ENCODE measurements around the gene E2F2.

Gene E2F2

DNA sequence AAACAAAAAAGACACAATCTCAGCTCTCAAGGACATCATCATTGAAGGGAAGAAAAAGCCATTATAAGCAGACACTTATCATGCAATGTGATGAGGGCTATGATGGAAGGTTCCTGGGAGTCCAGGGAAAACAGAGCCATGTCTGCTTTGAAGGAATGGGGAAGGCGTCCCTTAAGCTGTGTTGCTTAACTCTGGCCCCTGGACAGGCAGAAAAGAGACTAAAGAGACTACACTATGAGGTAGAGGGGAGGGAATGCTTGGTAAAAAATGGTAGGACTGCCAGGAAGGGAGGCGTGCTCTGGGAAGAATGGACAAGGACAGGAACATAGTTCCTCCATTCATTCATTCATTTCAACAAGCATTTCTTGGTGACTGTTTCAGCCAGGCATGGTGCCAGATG, 68.3 kb downstream of the E2F2 start:
- DNase-seq (ENCODE audit: low read depth in 2 of 2): no peak

DNA sequence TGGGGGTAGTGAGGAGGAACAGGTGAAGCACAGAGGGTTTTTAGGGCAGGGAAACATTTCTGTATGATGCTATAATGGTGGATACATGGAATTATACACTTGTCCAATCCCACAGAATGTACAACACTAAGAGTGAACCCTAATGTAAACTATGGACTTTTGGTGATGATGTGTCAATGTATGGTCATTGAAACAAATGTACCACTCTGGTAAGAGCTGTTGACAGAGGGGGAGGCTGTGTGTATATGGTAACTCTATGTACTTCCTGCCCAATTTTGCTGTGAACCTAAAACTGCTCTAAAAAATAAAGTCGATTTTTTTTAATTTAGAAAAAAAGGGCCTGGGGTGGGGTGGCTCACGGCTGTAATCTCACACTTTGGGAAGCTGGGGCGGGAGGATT, 70.0 kb downstream of the E2F2 start:
- DNase-seq (ENCODE audit: low read depth in 2 of 2): no peak

DNA sequence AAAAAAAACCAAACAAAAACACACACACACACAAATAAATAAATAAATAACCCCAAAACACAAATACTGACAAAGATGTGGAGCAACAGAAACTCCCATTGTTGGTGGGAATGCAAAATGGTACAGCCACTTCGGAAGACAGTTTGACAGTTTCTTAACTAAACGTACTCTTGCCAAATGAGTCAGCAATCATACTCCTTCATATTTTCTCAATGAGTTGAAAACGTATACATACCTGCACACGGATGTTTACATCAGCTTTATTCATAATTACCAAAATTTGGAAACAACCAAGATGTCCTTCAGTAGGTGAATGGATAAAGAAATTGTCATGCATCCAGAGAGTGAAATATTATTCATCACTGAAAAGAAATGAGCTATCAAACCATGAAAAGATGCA, 70.5 kb downstream of the E2F2 start:
- DNase-seq (ENCODE audit: low read depth in 2 of 2): no peak

DNA sequence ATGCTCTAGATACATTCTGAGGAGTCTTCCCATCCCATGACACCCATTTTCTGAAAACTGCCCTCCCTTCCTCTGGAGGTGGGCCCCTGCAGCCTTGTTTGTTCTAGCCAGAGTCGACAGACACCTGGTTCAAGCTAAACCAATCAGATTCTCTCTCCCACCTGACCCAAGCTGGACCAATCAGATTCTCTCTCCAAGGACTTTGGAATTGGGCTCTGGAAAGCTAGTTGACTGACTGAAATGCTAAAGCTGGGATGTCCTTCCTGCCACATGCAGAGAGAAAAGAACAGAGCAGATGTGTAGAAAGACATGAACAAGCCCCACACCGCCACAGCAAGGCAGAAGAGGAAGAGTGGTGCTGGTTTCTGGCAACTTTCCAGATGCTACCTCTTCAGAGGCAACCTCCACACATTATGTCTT, 71.7 kb downstream of the E2F2 start:
- no peak for DNase-seq (ENCODE audit: low read depth in 2 of 2)

Measured in stimulated activated CD4-positive, alpha-beta T cell treated with anti-CD3 and anti-CD28 coated beads, Interleukin-12 subunit alpha, Interleukin-12 subunit beta, amount 100 ng/mL, for 24 hours (primary cell).